ENCODE results near the gene ATP5F1D. TPM values are rescaled to one million over a fixed set of nuclear protein-coding genes. Genes with fewer than 3 reads are reported as not detected.

ATP5F1D gene
- total and polyA plus RNA-seq, 2 of the 8 experiments (the other 6 are each of a cell fraction or from before 2014, with no cell fraction given): 174 to 249 TPM

GRCh38 chr19:1236576-1236975 is 5.0 kb upstream of the ATP5F1D start (continued):
- no peak for TF ChIP-seq CHD7 (IDR thresholded peaks at IDR 0.05; ENCODE audit: insufficient replicate concordance, low read length)
- TF ChIP-seq CBX5 (IDR thresholded peaks at IDR 0.05; ENCODE audit: low read depth, low read length): no peak
- TF ChIP-seq EP300 (IDR thresholded peaks at IDR 0.05; ENCODE audit: borderline replicate concordance in 1 of 2, low read depth in 2 of 2, low read length in 2 of 2): no peak
- TF ChIP-seq SIX5 (IDR thresholded peaks at IDR 0.05; ENCODE audit: low read depth, low read length): no peak
- TF ChIP-seq BCL11A (IDR thresholded peaks at IDR 0.05; ENCODE audit: low read depth in 2 of 2, low read length in 2 of 2): no peak
- TF ChIP-seq SP4 (IDR thresholded peaks at IDR 0.05; ENCODE audit: low read length): no peak

Data from H1 (cell line).